NCI-H2227 (cell line): ENCODE data around the gene ARL6.
"Not testable (repeated sequence)": the region's sequence is repeated elsewhere in the genome, so short reads cannot be mapped to it uniquely, and the experiment has no call there.

Experiments
- DNase-seq: peaks from one replicate; lab custom pipeline; 2025; ENCODE audit not compliant: unreplicated experiment; lab: John Stamatoyannopoulos, UW

The ARL6 gene

GRCh38 chr3:97821287-97821773 is 56.8 kb downstream of the ARL6 start:
- DNase-seq, result no peak

DNA sequence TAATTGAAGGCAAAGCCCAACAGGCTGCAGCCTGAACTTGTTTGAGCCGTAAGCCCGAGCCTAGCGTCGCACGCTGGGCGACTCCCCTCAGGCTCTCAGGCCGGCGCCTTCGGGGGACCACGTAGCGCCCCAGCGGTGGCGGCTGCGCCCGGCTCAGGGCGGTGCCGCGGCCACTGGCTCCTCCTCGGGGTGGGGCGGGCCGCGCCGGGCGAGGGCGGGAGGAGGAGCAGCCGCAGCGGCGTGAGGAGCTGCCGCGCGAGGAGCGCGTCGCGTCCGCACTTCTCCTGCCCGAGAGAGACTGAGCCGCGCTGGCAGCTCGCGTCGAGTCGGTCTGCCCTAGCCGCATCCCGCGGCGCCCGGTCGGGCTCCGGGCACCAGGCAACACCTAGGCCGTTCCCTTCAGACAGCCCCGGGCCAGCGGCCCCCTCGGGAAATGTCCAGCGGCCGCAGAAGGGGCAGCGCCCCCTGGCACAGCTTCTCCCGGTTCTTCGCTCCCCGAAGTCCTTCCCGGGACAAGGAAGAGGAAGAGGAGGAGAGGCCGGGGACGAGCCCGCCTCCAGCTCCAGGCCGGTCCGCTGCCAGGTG is 57.3 kb downstream of the ARL6 start, which contains the start of gene CRYBG3:
Gene CRYBG3 (plus strand): TSS at position 238 of the 585 bp plus-strand sequence. CDS start 196 bp downstream, at position 434.
- DNase-seq, result peak; percentile 79

- DNase-seq, result peak; percentile 4
Measured at GRCh38 chr3:97822359-97822775, 57.8 kb downstream of the ARL6 start.

DNA sequence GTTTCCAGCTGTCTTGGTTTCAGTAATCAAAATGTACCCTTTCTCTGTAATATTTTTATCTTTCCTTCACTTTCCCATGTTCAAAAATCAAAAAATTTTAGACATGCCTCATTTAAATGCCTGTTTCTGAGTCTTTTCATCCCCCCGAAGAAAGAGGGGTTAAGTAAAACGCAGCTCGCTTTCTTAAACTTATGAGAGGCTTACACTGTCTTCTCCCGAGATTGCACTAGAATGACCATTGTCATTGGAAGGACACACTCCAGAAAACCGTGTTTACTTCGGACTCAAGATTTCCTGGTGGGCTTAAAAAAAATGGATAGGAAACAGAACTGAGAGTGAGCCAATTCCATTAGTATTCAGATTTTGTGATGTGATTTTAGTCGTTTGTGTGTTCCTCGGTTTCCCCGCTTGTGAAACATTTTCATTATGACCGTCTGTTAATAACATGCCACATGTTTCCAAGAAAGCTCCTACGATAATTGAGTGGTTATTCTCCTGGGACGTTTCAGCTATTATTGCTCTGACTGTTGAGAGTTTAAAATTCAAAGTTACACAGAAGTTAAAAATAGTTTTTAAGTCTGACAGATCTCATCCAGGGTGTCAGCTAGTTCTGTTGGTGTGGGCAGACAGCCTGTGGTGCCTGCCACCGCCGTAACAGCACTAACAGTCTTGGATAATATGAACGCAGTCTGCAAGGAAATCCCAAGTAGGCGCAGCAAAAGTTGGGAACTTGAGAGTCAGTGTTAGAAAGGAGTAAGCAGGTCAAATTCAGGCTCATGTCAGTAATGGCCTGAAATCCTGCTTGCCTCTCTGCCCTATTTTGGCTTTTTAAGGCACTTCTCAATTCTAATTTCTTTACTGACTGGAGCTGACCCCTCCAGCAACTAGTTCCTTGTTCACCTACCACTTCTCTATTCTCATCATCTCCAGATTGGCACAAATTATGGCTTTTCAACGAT is 58.8 kb downstream of the ARL6 start:
- DNase-seq, result no peak

DNA sequence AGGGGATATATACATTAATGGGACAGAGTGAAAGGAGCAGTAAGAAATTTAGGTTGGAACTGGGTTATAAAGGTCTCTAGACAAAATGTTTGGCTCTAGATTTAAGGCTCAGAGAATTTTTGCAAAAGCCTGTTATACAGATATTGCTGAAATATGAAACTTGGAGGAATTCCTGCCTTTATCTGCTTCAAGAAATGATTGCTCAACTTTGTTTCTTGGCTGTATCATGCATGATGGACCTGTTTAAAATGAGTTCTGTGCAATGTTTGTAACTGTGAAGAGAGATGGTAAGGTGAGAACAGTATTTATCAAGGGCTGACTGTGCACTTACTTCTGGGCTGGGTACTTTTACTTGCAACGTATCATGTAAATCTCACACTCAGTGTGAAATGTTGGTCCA is 60.5 kb downstream of the ARL6 start:
- no peak for DNase-seq

- no peak for DNase-seq
Measured at GRCh38 chr3:97827741-97828471, 63.3 kb downstream of the ARL6 start.

DNA sequence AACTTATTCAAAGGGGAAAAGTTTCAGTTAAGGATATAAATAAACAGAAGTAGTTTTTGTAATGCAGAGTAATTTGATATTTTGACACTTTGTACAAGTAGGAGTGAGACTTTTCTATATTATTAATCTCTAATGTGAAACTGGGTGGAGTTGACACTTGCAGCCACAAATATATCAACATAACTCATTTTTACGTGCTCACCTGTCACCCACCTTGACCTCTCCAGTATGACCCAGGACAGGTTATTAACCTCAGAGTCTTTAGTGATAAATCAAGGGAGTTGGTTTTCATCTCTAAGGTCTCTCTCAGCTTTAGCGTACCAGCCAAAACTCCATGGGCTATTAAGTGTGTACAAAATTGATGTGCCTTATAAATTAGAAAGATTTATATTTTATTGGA is 64.6 kb downstream of the ARL6 start:
- DNase-seq, result no peak

- no peak for DNase-seq
Measured at GRCh38 chr3:97830638-97831037, 66.1 kb downstream of the ARL6 start.

- DNase-seq, result no peak
Measured at GRCh38 chr3:97831140-97831539, 66.6 kb downstream of the ARL6 start.

- not testable (repeated sequence) for DNase-seq
Measured at GRCh38 chr3:97833184-97833583, 68.6 kb downstream of the ARL6 start.

DNA sequence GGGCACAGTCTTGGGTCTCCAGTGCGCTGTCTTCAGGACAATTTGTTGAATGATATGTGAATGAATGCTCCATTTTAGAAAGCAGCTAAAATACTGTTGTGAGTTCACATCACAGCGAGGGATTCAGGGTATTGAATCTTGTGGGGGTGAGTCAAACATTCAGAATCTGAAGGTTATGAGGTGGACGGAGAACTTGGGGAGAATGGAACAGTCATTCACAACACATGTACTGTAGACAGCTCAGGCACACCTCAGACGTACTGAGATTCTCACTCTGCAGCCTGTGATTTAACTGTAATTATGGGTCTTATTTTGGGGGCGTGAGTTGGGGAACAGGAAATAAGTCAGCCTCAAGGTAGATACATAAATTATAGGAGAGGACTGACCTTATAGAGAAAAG is 71.2 kb downstream of the ARL6 start:
- no peak for DNase-seq

- DNase-seq, result no peak
Measured at GRCh38 chr3:97838393-97838792, 73.8 kb downstream of the ARL6 start.

DNA sequence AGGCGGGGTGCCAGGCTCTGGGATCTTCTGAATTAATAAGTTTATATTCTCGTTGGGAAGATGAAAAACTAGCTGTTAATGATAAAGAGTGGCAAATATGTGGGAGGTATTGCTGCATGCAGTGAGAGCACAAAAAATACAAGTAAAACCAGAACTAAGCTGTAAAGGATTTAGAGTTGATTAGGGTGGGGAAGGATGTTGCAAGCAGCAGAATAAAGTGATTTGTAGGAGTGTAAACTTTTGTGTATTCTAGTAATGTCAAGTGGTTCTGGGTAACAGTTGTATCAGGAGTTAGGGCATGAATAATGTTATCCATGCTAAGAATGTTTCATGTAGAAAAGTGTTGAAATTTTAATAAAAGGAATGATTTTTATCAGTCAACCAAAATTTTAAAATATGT is 75.4 kb downstream of the ARL6 start:
- DNase-seq, result no peak

- no peak for DNase-seq
Measured at GRCh38 chr3:97841304-97841703, 76.7 kb downstream of the ARL6 start.

- DNase-seq, result no peak
Measured at GRCh38 chr3:97841956-97842355, 77.4 kb downstream of the ARL6 start.

GRCh38 chr3:97848779-97849178 is 84.2 kb downstream of the ARL6 start:
- DNase-seq, result no peak
